Keratinocyte (primary cell): ENCODE results near the gene CAMKK2. TPM values are rescaled to one million over a fixed set of nuclear protein-coding genes. Genes with fewer than 3 reads are reported as not detected.

Experiments used
- DNase-seq: peaks from one replicate; pipeline ENCODE4 v3.0.0-alpha.2; 2011; ENCODE audit warnings: low read depth, missing footprints, low spot score
- FAIRE-seq: peaks from 2 replicates; lab custom pipeline; 2011; peaks lifted over from hg19 to GRCh38; lab: Jason Lieb, UNC
- H2AFZ ChIP-seq: 2 replicates; pipeline ENCODE4 v1.6.0; 2012; ENCODE audit warnings: low read length, control low read depth, inconsistent platforms; ENCODE audit not compliant: control insufficient read depth
- H3K27ac ChIP-seq: 2 replicates; pipeline ENCODE4 v1.5.1; 2011; ENCODE audit warnings: low read length; ENCODE audit not compliant: control insufficient read depth, insufficient read depth
- H3K27me3 ChIP-seq: 3 replicates; pipeline ENCODE4 v1.6.0; 2011; ENCODE audit warnings: low read length; ENCODE audit not compliant: control insufficient read depth, insufficient read depth; ENCODE audit errors: extremely low read depth
- H3K36me3 ChIP-seq, 2 experiments: 2 replicates in 1 of 2; 3 replicates in 1 of 2; pipeline ENCODE4 v1.5.1; 2011; ENCODE audit warnings: low read length in 2 of 2, mild to moderate bottlenecking in 1 of 2; ENCODE audit not compliant: control insufficient read depth in 2 of 2, insufficient read depth in 2 of 2; ENCODE audit errors: extremely low read depth in 1 of 2
- H3K4me1 ChIP-seq: 3 replicates; pipeline ENCODE4 v1.5.1; 2011; ENCODE audit warnings: low read length; ENCODE audit not compliant: control insufficient read depth, insufficient read depth; ENCODE audit errors: extremely low read depth
- H3K4me2 ChIP-seq: 3 replicates; pipeline ENCODE4 v1.6.0; 2011; ENCODE audit warnings: low read depth, low read length; ENCODE audit not compliant: control insufficient read depth, insufficient read depth; ENCODE audit errors: extremely low read depth
- H3K4me3 ChIP-seq, 3 experiments: fragments of 200-600 bp in 1 of 3; sonication (generic) in 1 of 3; 2 replicates in 2 of 3; 3 replicates in 1 of 3; pipeline ENCODE4 v1.5.1; 2011 to 2016; ENCODE audit warnings: low read length in 3 of 3, mild to moderate bottlenecking in 3 of 3, control low read depth in 2 of 3, inconsistent platforms in 1 of 3, low read depth in 1 of 3, mixed read lengths in 1 of 3, mixed run types in 1 of 3, moderate library complexity in 1 of 3; ENCODE audit not compliant: control insufficient read depth in 2 of 3, insufficient read depth in 2 of 3; ENCODE audit errors: extremely low read depth in 1 of 3
- H3K79me2 ChIP-seq: 2 replicates; pipeline ENCODE4 v1.6.0; 2012; ENCODE audit warnings: low read length; ENCODE audit not compliant: control insufficient read depth, insufficient read depth
- H3K9ac ChIP-seq: 3 replicates; pipeline ENCODE4 v1.6.0; 2011; ENCODE audit warnings: low read length; ENCODE audit not compliant: control insufficient read depth, insufficient read depth; ENCODE audit errors: extremely low read depth
- H3K9me1 ChIP-seq: 3 replicates; pipeline ENCODE4 v1.6.0; 2011; ENCODE audit warnings: low read length; ENCODE audit not compliant: control insufficient read depth, insufficient read depth; ENCODE audit errors: extremely low read depth
- H3K9me3 ChIP-seq: 2 replicates; pipeline ENCODE4 v1.5.1; 2012; ENCODE audit warnings: low read depth, low read length; ENCODE audit not compliant: control insufficient read depth
- H4K20me1 ChIP-seq: 3 replicates; pipeline ENCODE4 v1.6.0; 2011; ENCODE audit warnings: low read length; ENCODE audit not compliant: control insufficient read depth, insufficient read depth; ENCODE audit errors: extremely low read depth
- CTCF ChIP-seq, 3 experiments: IDR thresholded peaks in 1 of 3; conservative IDR thresholded peaks in 1 of 3; optimal IDR thresholded peaks in 1 of 3; 2 replicates in 2 of 3; 3 replicates in 1 of 3; pipeline versions ENCODE3 to v1.5.1; 2011; ENCODE audit warnings: low read length in 3 of 3, mild to moderate bottlenecking in 3 of 3, moderate library complexity in 2 of 3, control low read depth in 1 of 3, inconsistent platforms in 1 of 3; ENCODE audit not compliant: insufficient read depth in 2 of 3; ENCODE audit errors: extremely low read depth in 1 of 3
- EZH2 ChIP-seq: IDR thresholded peaks from one replicate; pipeline ENCODE4 v1.6.1; 2012; ENCODE audit warnings: inconsistent platforms, mild to moderate bottlenecking, low read length, moderate library complexity
- dilution Hi-C: fragments of 300-500 bp; cut with MboI; formaldehyde crosslinking; loops from one replicate; pipeline ENCODE4 v1.7.0; 2020; ENCODE audit warnings: low sequenced_read_pairs; ENCODE audit not compliant: extremely low pct_ligation_motif_present
- polyA plus RNA-seq, 5 experiments: library from polyadenylated mRNA; depleted of rRNA in 3 of 5; stranded (reverse) in 3 of 5; stranded (forward) in 1 of 5; unstranded in 1 of 5; fragments of >200 nt; gene quantifications; 1 replicate in 1 of 5; 2 replicates in 3 of 5; 3 replicates in 1 of 5; pipeline versions ENCODE4 v1.2.1 to v1.2.3, GENCODE V29; 2011 to 2012; ENCODE audit warnings: missing spikeins in 2 of 5, low read depth in 1 of 5, low replicate concordance in 1 of 5

CAMKK2 gene
- polyA plus RNA-seq, 1 donor (not counting 4 experiments of a cell fraction or from before 2014, with no cell fraction given), result 18.6 TPM

GRCh38 chr12:121246893-121247557 lies 49.5 kb downstream of the CAMKK2 start:
- FAIRE-seq (no peak), DNase-seq (no peak)
- peaks cover 3 to 34% of the 10 kb centered on the region in 2 experiments for H3K36me3 ChIP-seq
- no peaks in the 10 kb centered on the region for H3K9me3 ChIP-seq
- no peaks in the 10 kb centered on the region for H3K9me1 ChIP-seq
- H3K4me2 ChIP-seq, result no peak overlapping the region
- H2AFZ ChIP-seq, result no peak overlapping the region
- H3K79me2 ChIP-seq, result no peaks in the 10 kb centered on the region
- H3K4me1 ChIP-seq, result no peaks in the 10 kb centered on the region
- H3K27ac ChIP-seq, result no peak overlapping the region
- TF ChIP-seq EZH2 (no peak), CTCF (optimal IDR thresholded peaks at IDR 0.05 in 1 of 3, IDR thresholded peaks at IDR 0.05 in 1 of 3, conservative IDR thresholded peaks at IDR 0.05 in 1 of 3; ENCODE audit: extremely low read depth in 1 of 3, insufficient read depth in 2 of 3, low read length in 3 of 3) (no peak)
- dilution Hi-C loops, result no loop called here
- H3K27me3 ChIP-seq, result no peaks in the 10 kb centered on the region
- no peaks in the 10 kb centered on the region for H4K20me1 ChIP-seq
- H3K4me3 ChIP-seq, result no peak overlapping the region
- H3K9ac ChIP-seq, result no peak overlapping the region

GRCh38 chr12:121245951-121246350 lies 50.6 kb downstream of the CAMKK2 start:
- Histone ChIP-seq H3K27ac (no peak overlapping the region), H3K79me2 (no peaks in the 10 kb centered on the region), H3K9me3 (no peaks in the 10 kb centered on the region), H3K36me3 (peaks cover 3 to 34% of the 10 kb centered on the region in 2 experiments), H3K4me2 (no peak overlapping the region), H3K27me3 (no peaks in the 10 kb centered on the region), H3K4me1 (no peaks in the 10 kb centered on the region), H3K9ac (no peak overlapping the region), H4K20me1 (no peaks in the 10 kb centered on the region), H3K4me3 (no peak overlapping the region), H3K9me1 (no peaks in the 10 kb centered on the region), H2AFZ (no peak overlapping the region)
- dilution Hi-C loops, result no loop called here
- FAIRE-seq (no peak), DNase-seq (no peak)
- TF ChIP-seq EZH2 (no peak), CTCF (optimal IDR thresholded peaks at IDR 0.05 in 1 of 3, IDR thresholded peaks at IDR 0.05 in 1 of 3, conservative IDR thresholded peaks at IDR 0.05 in 1 of 3; ENCODE audit: extremely low read depth in 1 of 3, insufficient read depth in 2 of 3, low read length in 3 of 3) (no peak)
